ENCODE measurements around the gene ANKRD65.
"Not testable (repeated sequence)": the region's sequence is repeated elsewhere in the genome, so short reads cannot be mapped to it uniquely, and the experiment has no call there.

Gene ANKRD65

GRCh38 chr1:1430114-1430982, 9.3 kb upstream of the ANKRD65 start:
- DNase-seq: no peak

- DNase-seq: no peak
Measured at GRCh38 chr1:1429671-1430073, 8.6 kb upstream of the ANKRD65 start.

GRCh38 chr1:1428967-1429366, 7.9 kb upstream of the ANKRD65 start:
- not testable (repeated sequence) for DNase-seq

DNA sequence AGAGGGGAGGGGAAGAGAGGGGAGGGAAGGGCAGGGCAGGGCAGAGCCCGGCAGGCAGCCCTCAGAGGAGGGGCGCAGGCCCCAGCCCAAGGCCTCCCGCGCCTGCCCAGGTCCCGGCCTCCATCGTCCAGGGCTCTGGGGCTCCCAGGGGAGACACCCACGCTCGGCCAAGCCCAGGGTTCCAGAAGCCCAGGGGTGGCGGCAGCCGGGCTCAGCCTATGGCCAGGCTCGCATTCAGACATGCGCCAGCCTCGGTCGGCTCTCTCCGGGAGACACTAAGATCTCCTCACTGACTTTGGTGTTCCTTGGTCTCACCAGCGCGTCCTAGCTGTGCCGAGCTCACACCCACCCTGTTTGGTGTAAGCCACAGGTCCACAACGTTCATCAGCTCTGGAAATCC, 7.1 kb upstream of the ANKRD65 start:
- no peak for DNase-seq

DNA sequence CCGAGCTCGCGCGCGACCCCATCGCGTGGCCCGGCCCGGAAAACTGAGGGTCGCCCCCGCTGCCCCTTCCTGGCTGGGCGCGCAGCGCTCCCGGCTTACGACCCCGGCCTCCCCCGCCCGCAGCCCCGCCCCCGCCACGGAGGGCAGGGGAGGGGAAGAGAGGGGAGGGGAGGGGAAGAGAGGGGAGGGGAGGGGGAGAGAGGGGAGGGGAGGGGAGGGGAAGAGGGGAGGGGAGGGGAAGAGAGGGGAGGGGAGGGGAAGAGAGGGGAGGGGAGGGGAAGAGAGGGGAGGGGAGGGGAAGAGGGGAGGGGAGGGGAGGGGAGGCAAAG, 6.7 kb upstream of the ANKRD65 start:
- no peak for DNase-seq

DNA sequence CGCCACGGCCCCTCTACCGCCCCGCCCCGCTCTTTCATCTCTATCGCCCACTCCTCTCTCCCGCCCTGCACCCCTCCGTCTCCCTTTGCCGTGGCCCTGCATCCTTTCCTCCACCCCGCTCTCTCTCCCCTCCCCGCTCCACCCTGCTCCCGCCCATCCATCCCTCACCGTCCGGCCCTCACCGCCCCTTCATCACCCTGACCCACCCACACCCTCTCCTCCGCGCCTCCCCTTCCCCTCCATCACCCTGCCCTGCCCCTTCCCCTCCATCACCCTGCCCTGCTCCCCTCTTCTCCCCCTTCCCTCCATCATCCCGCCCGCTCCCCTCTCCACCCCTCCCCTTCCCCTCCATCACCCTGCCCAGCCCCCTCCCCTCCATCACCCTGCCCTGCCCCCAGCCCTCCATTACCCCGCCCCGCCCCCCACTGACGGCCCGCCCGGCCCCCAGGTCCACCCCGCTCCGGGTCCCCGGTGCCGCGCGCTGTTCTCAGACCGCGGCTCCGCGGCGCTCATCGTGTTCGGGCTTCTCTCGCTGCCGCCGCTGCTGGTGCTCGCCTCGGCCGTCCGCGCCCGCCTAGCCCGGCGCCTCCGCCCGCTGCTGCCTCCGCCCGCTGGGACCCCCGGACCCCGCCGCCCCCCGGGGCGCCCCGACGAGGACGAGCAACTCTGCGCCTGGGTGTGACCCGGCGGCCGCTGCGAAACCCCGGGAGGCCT, 6.2 kb upstream of the ANKRD65 start:
- no peak for DNase-seq

- DNase-seq: no peak
Measured at GRCh38 chr1:1426496-1427105, 5.5 kb upstream of the ANKRD65 start.

DNA sequence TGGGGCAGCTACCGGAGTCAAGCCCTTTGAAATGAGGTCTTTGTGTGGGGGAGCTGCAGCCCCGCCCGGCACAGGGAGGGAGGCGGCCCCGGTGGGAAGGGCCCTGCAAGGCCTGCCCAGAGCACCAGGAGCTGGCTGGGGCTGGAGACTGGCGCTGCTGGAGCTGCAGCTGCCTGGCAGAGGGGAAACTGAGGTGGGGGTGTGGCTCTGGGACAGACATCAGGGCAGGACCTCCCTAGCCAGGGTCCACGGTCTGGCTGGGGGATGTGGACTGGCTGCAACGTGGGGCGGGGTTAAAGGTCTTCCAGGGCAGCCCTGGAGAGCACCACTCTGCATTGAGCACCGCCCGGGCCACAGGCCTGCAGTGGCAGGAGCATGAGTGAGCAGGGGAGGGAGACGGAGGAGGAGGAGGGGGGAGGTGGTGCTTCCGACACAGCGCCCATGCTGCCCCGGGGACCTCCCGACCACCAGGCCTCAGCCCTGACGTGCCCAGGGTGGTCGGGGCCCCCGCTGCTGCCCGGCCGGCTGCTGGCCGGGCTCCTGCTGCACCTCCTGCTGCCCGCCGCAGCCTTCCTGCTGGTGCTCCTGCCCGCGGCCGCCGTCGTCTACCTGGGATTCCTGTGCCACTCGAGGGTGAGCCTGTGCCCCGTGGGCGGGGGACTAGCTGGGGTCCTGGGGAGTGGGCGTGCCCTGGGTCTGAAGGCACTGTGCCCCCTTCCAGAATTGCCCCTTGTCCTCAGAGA, 4.8 kb upstream of the ANKRD65 start:
- DNase-seq: no peak

DNA sequence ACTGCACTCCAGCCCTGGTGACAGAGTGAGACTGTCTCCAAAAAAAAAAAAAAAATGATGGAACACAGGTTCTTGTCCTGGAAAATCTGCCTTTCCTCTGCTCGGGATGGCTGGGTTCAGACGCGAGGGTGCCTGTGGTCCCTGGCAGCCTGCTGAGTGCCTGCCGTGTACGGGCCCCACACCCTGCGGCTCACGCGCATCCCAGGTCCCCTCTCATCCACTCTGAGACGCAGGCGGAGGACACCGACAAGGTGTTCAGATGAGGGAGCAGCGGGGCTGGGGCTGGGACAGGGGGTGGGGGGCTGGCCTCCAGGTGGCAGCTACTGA, 4.3 kb upstream of the ANKRD65 start:
- DNase-seq: no peak

GRCh38 chr1:1424707-1425106, 3.6 kb upstream of the ANKRD65 start:
- DNase-seq: no peak

DNA sequence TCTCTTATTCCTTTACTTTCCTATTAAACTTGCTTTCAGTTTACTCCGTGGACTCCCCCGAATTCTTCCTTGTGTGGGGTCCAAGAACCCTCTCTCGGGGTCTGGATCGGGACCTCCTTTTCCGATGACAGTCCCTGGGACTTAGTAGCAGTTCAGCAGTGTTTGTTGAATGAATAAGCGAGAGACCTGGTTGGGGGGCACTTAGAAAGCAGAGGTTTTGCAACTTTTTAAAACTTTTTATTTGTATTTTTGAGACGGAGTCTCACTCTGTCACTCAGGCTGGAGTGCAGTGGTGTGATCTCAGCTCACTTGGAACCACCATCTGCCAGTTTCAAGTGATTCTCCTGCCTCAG, 2.1 kb upstream of the ANKRD65 start:
- DNase-seq: no peak

DNA sequence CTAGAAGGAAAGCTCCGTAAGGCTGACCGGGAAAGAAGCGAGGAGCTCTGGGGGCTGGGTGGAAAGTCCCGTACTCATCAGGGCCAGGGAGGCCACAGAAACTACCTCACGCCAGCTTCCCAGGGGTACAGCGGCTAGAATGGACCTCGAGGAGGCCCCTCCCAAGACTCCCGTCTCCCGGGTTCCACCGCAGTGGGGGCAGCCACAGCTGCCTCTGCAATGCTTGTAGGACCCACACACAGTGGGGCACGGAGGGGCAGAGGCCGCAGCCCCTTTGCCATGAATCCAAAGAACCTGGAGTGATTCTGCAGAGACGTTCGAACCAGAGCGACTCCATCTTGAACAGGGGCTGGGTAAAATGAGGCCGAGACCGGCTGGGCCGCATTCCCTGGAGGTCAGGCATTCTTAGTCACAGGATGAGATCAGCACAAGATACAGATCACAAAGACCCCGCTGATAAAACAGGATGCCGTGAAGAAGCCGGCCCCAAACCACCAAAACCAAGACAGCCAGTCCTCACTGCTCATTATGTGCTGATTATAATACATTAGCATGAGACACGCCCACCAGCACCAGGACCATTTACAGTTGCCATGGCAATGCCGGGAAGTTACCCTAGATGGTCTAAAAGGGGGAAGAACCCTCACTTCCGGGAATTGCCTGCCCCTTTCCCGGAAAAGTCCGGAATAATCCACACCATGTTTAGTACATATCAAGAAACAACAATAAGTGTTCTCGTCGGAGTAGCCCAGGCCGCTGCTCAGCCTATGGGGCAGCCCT, 1.6 kb upstream of the ANKRD65 start:
- DNase-seq: no peak

DNA sequence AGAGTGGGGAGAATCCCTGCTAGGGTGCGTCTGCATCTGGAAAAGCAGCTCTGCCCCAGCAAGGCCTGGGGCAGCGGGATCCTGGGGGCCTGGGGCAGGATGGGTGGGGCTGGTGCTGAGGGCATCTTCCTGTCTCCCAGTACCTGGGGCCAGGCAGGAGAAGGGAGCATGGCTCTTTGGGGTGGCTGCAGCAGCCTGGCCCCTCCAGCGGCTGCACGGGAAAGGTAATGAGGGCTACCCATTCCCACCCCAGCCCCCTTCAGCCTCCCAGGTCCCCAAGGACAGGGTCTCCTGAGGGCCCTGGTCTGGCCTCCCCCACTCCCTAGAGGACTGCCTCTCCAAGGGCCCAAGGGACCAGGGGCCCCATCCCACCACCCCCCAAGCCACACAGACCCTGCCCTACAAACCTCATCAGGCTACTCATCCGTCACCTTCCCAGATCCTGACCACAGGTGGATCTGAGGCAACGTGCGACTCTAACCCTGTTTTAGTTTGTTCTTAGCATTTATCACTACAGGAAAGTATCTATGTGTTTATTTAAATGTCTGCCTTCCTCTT, 910 bp upstream of the ANKRD65 start:
- no peak for DNase-seq

DNA sequence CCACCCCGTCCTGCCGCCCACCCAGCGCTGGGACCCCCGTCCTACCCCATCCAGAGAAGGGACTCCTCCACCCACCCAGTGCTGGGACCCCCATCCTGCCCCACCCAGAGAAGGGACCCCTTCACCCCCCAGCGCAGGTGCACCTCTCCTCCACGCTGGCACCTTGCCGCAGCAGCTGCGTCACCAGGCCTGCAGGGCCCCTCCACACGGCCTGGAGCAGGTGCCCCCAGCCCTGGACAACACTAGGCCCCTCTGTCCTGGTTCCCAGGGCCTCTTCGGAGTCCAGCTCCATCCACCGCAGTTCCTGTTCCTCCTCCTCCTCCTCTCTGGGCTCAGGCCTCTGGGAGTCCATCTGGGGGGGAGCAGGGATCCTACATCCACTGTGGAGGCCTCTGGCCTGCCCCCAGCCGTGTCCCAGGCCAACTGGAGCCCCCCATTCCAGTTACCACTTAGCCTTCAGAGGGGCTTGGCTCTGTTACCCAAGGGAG, 378 bp downstream of the ANKRD65 start:
- no peak for DNase-seq

- DNase-seq: no peak
Measured at GRCh38 chr1:1419813-1420653, 1.0 kb downstream of the ANKRD65 start.

DNA sequence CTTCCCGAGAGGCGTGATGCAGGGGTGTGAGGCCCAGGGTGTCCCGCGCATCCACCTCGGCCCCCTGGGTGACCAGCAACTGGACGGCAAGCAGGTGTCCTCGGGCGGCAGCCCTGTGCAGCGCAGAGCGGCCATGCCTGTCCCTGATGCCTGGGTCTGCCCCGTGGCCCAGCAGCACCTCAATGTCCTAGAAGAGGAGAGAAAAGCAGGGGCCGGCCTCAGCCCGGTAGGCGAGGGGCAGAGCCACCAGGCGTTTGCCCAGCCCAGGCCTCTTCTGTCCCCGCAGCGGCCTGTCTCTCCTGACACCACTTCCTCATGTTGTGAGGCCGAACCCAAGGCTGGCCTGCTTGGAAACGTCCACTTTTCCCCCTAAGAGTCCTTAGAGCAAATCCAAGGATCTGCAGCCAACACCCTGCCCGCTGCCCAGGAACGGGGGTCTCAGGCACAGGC, 1.7 kb downstream of the ANKRD65 start:
- DNase-seq: no peak

DNA sequence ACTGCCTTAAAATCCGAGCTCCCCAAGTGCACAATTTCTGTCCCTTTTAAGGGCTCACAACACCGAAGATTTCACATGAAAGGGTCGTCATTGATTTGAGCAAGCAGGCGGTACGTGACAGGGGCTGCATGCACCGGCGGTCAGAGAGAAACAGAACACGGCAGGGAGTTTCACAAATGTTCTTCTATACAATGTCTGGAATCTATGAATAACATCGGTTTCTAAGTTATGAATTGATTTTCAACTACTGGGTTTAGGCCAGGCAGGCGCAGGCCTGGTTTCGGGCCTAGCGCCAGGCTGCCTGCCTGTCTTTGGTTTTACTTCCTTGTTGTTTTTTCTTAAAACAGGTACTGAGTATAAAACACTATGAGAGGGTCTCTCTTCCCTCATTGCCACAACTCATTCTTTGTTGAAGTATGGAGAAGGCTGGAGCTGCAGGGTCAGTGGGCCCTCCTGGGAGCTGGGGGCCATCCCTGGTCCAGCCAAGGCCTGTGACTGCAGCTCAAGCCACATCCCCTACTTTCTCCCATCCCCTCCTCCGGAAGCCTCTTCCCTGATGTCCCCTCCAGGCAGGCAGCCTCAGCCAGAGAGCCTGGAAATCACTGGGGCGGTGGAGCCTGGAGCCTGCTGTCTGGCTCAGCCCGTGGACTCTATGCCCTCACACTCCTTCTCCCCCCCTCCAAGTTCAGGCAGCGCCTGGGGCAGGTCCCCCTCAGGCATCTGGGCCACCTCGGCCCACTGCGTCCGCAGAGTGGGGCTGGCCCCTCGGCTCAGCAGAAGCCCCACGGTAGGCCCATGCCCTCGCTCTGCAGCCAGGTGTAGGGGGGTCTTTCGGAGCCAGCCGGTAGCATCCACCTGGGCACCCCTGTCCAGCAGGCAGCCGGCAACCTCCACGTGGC, 2.4 kb downstream of the ANKRD65 start:
- DNase-seq: no peak

DNA sequence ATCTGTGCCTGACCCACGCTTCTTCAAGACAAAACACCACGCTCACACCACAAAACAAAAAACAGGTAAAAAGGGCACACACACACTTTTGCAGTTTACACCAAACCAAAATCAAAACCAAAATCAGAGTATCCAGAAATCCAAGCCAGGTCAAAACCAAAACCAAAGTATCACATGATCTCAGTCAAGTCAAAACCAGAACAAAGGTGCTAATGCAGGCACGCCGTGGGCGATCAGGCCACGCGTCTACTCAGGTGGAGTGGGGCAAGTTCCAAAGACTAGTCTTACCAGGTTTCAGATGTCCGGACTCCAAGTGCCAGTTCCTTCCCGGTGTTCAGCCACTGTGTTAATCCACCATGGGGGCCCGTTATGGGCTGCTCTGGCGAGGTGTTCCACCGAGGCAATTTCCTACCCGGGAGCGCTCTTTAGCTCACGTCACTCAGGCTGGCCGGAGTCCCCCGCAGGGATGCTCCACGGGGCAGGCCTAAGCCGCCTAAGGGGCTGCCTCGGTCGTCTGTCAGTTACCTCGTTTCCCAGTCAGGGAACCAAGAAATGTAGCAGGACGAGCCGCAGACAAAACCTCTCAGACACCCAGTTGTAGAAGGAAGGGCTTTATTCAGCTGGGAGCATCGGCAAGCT, 3.1 kb downstream of the ANKRD65 start:
- DNase-seq: not testable (repeated sequence)

- not testable (repeated sequence) for DNase-seq
Measured at GRCh38 chr1:1417396-1417795, 3.7 kb downstream of the ANKRD65 start.

DNA sequence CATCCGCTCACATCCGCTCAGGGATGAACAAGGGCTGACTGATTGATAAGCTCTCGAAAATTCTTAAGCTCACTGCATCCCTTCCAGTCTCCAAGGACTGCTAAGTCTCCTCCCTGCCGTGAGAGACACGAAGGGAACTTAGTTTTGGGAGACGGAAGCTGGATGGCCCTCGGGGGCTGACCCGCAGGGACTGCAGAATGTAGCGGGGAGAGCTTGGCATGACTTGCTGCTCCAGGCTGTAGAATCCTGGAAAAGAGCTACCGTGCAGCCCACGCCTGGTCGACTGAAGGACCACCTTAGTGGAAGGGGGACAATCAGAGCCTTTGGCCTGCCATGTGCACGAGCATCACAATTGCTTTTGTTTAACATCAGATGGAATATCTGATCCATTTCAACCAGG, 5.3 kb downstream of the ANKRD65 start:
- no peak for DNase-seq
